AG09309 (cell line): Measurements from ENCODE around the gene METTL21C.

Source experiments
- DNase-seq: peaks from one replicate; pipeline ENCODE4 v3.0.0-alpha.2; 2010; ENCODE audit warnings: low read depth
- H3K4me3 ChIP-seq: 2 replicates; pipeline ENCODE4 v1.5.1; 2011; ENCODE audit warnings: mild to moderate bottlenecking, low read depth, low read length, moderate library complexity; ENCODE audit not compliant: control insufficient read depth
- TF ChIP-seq, protein P1 (sequence below): IDR thresholded peaks from 2 replicates; pipeline ENCODE4 v1.5.1; 2011; ENCODE audit warnings: mild to moderate bottlenecking, low read depth, low read length, inconsistent platforms; ENCODE audit not compliant: insufficient read depth, control insufficient read depth; ENCODE audit errors: missing control alignments

Gene METTL21C

DNA sequence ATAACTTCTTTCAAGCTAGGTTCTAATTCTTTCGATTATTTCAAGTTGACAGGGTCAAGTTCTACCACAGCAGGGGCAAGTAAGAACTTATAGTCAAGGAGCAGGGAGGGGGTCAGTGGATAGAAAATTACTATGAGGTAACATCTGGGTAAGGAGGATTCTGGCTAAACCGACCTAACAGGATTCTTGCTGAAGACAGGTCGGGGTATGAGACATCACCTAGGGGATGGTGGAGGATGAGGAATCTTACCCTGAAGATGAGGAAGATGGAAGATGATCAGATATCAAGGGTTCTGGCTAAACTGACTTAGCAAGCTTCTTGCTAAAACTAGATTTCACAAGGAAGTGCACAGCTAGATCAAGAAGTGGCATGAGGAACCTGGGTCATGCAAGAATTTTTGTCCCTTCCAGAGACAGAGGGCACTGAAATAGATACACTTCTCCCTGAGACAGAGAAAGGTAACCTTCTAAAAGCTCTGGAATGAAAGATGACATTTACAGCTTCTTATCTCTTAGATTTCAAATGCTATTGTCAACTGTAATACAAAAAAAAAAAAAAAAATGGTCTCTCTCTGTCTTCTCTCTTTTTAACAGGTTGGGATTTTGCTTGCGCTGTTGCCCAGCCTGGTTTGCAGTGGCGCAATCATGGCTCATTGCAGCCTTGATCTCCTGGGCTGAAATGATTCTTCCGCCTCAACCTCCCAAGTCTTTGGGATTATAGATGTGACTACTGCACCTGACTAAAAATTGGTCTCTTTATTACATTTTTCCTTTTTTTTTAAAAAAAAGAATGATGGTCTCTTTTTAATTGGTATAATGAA is 9.6 kb upstream of the METTL21C start:
- DNase-seq = no peak
- H3K4me3 ChIP-seq = no peak overlapping the region
- TF ChIP-seq, protein P1, sequence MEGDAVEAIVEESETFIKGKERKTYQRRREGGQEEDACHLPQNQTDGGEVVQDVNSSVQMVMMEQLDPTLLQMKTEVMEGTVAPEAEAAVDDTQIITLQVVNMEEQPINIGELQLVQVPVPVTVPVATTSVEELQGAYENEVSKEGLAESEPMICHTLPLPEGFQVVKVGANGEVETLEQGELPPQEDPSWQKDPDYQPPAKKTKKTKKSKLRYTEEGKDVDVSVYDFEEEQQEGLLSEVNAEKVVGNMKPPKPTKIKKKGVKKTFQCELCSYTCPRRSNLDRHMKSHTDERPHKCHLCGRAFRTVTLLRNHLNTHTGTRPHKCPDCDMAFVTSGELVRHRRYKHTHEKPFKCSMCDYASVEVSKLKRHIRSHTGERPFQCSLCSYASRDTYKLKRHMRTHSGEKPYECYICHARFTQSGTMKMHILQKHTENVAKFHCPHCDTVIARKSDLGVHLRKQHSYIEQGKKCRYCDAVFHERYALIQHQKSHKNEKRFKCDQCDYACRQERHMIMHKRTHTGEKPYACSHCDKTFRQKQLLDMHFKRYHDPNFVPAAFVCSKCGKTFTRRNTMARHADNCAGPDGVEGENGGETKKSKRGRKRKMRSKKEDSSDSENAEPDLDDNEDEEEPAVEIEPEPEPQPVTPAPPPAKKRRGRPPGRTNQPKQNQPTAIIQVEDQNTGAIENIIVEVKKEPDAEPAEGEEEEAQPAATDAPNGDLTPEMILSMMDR = no peak

DNA sequence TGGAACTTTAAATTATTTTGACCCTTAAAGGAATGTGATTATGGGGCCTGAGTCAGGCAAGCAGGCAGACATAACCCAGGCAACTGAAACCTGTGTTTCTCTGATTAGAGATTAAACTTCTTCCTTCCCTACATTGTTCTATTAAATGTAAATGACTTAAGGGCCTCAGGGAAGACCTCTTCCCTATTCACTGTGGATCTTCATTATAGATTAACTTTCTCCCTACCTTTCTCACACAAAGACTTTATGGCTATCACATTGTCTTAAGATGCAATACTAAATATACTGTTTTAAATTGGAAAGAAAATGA is 8.8 kb upstream of the METTL21C start:
- no peak overlapping the region for H3K4me3 ChIP-seq
- TF ChIP-seq, protein P1 = no peak
- DNase-seq = no peak

DNA sequence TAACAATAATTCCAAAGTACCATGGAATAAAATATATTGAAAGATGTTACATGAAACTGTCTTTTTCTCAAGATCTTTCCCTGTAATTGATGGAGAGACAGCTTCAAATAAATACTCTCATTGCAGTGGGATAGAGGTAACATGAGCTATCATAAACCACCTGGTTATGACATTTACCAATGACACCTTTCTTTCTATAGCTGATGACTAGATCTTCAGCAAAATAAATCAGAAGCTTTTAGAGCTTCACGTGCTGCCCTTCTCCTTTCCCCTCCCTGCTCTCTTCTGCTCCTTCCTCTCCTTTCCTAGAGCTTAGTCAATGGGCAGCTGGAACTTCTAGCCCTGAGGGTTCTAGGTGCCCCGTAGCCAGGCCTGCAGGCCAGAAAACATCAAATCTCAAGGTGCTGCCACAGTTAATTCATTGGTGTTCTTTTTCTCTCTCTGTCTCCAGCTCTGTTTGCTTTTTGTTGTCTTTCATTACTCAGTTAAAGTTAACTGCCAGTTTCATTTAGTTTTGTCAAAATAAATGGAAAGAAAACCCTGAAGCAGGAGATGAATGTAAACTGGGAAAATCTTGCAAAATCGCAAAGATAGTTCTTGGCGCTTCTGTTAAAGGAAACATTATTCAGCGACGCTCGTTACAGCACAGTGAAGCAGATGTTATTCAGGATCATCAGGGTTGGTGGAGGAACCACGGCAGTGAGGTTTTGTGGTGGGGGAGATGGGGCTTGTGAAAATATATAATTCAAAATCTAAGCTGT is 8.3 kb upstream of the METTL21C start:
- no peak for DNase-seq
- TF ChIP-seq, protein P1 = no peak
- H3K4me3 ChIP-seq = no peak overlapping the region

DNA sequence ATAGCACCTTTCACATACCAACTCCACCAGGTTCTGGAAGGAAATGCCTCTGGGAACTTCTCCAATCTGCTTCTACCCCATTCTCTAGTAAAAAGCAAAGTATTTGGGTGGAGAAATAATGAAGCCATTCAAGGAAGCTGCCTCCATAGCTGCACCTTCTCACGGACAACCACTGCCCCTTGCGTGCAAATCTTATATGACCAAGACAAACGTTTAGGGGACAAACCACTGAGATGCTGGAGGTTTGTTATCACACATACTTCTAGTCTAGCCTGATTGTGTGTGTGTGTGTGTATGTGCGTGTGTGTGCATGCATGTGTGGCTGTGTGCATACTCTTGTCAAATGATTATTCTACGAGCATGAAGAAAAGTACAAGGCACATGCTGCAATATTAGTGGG is 6.5 kb upstream of the METTL21C start:
- no peak for DNase-seq
- no peak overlapping the region for H3K4me3 ChIP-seq
- TF ChIP-seq, protein P1 = no peak

DNA sequence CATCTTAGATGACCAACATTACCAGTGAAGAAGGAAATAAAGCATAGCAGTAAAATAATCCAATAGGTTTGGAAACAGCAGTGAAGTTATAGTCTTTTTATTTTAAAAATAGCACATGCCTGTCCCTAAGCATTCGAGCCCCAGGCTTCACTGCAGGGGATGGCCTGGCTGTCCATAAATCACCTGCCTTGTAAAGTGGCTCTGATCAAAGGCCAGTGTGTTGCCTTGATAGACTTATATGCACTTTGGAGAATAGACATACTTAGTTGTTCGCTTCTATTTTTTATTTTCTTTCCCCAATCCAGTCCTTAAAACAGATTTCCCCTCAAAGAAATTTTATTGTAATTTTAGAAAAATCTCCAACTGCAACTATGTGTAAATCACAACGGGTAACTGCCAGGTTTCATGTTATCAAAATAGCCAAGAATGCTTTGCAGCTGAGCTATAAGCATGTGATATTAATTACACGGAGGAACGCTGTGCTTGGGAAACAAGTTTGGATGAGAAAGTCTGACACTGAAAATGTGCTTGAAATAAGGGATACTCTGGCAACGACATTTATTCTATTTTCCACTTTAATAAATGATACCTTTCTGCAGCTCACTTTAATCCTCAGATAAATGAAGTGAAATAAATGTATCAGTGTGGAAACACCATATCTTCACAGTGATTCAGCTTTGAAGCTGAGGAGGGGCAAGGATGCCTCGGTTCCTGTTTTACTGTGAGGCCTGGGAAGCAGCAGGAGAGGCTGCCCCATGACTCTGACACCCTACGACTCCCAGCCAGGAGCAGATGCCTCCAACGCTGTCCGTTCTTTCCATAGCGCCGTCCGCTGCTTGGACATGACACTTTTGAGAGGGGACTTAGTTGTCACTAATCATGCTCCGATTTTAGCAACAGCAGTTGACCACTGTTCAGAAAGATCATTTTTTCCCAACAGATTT is 5.5 kb upstream of the METTL21C start:
- no peak for DNase-seq
- H3K4me3 ChIP-seq = no peak overlapping the region
- TF ChIP-seq, protein P1 = no peak

DNA sequence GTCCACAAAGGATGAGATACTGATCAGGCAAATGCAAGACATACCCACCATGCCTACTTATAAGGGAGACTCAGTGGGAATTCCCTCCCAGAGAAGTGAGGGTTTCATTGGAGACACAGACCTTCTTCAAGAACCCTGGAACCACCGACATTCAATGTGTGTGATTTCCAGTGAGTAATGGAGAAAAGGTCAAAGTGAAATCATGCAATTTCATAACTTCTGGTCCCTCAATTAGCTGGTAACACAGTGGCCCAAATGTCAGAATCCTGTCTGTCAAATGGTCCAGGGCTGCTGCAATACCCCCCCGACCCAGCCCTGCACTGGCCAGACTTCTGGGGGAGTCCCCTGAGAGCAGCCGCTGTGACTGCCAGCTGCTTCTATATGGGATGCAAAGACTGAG is 4.7 kb upstream of the METTL21C start:
- TF ChIP-seq, protein P1 = no peak
- DNase-seq = no peak
- no peak overlapping the region for H3K4me3 ChIP-seq
